WI38 (cell line): ENCODE data around the gene CRY1.
"Not testable (repeated sequence)": the region's sequence is repeated elsewhere in the genome, so short reads cannot be mapped to it uniquely, and the experiment has no call there.

Experiments used
- H3K4me3 ChIP-seq: 2 replicates; pipeline ENCODE4 v1.5.1; 2011; ENCODE audit warnings: low read depth, mild to moderate bottlenecking, control low read depth, low read length
- CTCF ChIP-seq: IDR thresholded peaks from 2 replicates; pipeline ENCODE4 v1.5.1; 2012; ENCODE audit warnings: low read depth, mild to moderate bottlenecking, control low read depth, low read length

CRY1 gene

GRCh38 chr12:107119091-107119490, 25.7 kb upstream of the CRY1 start:
- H3K4me3 ChIP-seq: no peak overlapping the region
- TF ChIP-seq CTCF: no peak

DNA sequence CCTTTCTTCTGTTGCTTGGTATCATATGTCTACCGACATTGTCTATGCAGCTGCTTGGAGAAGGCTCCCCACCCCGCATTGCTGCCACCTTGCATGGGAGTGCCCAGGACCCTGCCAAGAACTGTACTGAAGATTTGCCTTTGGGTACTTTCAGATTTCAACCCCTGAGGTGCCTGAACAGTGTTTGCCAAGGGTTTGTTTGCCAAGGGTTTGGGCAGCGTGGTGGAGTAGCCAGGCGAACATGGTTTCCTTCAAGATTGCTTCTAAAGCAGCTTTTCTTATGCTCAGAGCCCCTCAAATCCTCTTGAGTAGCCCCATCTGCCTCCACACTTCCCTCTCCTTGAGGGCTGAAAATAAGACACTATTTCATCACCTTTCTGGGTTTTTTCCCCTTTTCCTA, 25.3 kb upstream of the CRY1 start:
- no peak for TF ChIP-seq CTCF
- no peak overlapping the region for H3K4me3 ChIP-seq

DNA sequence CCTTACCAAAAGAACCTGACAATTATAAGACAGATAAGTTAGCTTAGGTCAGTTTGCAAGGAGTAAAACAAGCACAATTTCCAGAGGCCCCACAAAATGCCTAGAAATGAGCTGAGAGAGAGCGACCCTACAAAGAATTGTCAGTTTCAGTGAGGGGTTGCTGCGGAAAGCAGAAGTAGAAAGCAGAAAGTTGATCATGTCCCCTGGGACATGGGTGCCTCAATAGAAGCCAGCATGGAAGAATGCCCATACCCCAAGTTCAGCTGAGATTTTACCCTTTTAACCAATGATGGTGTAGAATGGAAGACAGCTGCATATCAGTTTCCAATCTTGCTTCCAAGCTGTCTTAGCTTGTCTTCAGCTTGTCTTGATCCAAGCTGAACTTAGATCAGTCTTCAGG, 21.8 kb upstream of the CRY1 start:
- no peak overlapping the region for H3K4me3 ChIP-seq
- no peak for TF ChIP-seq CTCF

DNA sequence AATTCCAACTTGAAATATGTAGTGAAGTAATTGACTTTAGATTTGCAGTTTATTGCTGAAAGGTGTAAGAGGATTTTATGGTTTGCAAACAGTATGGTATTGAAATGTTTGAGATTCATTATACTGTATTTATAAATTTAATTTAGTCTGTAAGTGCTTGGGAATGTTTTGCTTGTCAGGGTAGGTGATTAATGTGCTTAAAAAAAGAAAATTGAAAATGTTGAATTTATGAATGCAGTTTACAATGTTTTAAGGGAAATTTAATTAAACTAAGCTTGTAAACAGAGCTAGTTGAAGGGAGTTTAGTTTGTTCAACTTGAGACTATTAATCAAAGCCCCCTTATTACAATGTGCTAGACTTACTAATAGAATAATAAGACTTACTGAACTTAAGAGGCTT, 18.0 kb upstream of the CRY1 start:
- TF ChIP-seq CTCF: no peak
- no peak overlapping the region for H3K4me3 ChIP-seq

GRCh38 chr12:107109726-107110719, 16.7 kb upstream of the CRY1 start:
- no peak for TF ChIP-seq CTCF
- no peak overlapping the region for H3K4me3 ChIP-seq

GRCh38 chr12:107108995-107109508, 15.7 kb upstream of the CRY1 start:
- no peak for TF ChIP-seq CTCF
- H3K4me3 ChIP-seq: no peak overlapping the region

- not testable (repeated sequence) for H3K4me3 ChIP-seq
Observed at GRCh38 chr12:107108366-107108765, 15.0 kb upstream of the CRY1 start.

DNA sequence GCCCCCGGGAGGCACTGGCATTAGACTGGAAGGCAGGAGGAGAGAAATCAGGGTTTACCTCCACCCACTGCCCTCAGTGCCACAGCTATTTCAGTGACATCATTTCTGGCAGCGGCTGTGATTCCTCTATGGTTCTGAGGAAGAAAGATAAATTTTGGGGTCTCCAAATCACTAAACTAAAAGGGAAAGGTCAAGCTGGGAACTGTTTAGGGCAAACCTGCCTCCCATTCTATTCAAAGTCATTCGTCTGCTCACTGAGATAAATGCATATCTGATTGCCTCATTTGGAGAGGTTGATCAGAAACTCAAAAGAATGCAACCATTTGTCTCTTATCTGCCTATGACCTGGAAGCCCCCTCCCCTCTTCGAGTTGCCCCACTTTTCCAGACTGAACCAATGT, 14.0 kb upstream of the CRY1 start:
- H3K4me3 ChIP-seq: no peak overlapping the region
- no peak for TF ChIP-seq CTCF
